ENCODE data around the gene PRR33. TPM values are rescaled to one million over a fixed set of nuclear protein-coding genes. Genes with fewer than 3 reads are reported as not detected.
"Not testable (repeated sequence)": the region's sequence is repeated elsewhere in the genome, so short reads cannot be mapped to it uniquely, and the experiment has no call there.

PRR33 gene
- total RNA-seq, result under 1 TPM; 0.16 to 0.20 TPM

DNA sequence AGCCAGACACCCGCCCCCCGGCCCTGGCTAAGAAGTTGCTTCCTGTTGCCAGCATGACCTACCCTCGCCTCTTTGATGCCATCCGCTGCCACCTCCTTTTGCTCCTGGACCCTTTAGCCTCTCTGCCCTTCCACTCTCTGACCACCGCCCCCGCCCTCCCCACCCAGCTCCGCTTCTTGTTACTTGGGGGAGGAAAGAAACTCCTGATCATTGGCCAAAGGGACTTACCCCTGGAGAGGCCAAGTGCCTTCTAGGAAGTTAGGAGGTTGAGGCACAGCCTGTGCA, at the start of gene PRR33:
TSS of gene PRR33 (minus strand) at position 65 of the 285 bp plus-strand sequence. CDS start 1,311 bp downstream, outside the sequence.
- Mint-ChIP-seq H3K4me1 (ENCODE audit: low read depth) (peaks cover 37% of the 10 kb centered on the region), H3K27ac (peak within 1 kb of the TSS; percentile 87), H3K27me3 (peaks cover 3% of the 10 kb centered on the region), H3K4me3 (peak within 1 kb of the TSS; percentile 83), H3K9me3 (peaks cover 3% of the 10 kb centered on the region), H3K36me3 (ENCODE audit: low read depth) (peaks cover 42% of the 10 kb centered on the region)
- POLR2A ChIA-PET, result interaction anchor here (0.8 to 5.7 kb wide), 10 partner anchors 9 to 74 kb away, joined by 3 to 81 read pairs (median 7); partner anchors contain the start of genes LSP1, MRPL23 and TNNT3
- intact Hi-C loops (cut with micrococcal nuclease), result no loop called here
- CTCF ChIA-PET, result interaction anchor here (1.6 to 2.7 kb wide), 6 partner anchors 9 to 110 kb away, joined by 5 to 17 read pairs (median 10); no protein-coding TSS in a partner anchor
- no peak for ATAC-seq
- DNase-seq, result no peak
- TF ChIP-seq, protein P1, sequence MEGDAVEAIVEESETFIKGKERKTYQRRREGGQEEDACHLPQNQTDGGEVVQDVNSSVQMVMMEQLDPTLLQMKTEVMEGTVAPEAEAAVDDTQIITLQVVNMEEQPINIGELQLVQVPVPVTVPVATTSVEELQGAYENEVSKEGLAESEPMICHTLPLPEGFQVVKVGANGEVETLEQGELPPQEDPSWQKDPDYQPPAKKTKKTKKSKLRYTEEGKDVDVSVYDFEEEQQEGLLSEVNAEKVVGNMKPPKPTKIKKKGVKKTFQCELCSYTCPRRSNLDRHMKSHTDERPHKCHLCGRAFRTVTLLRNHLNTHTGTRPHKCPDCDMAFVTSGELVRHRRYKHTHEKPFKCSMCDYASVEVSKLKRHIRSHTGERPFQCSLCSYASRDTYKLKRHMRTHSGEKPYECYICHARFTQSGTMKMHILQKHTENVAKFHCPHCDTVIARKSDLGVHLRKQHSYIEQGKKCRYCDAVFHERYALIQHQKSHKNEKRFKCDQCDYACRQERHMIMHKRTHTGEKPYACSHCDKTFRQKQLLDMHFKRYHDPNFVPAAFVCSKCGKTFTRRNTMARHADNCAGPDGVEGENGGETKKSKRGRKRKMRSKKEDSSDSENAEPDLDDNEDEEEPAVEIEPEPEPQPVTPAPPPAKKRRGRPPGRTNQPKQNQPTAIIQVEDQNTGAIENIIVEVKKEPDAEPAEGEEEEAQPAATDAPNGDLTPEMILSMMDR (IDR thresholded peaks at IDR 0.05), result no peak

- peak; percentile 1 for DNase-seq
- intact Hi-C loops (cut with micrococcal nuclease), result loop anchor here (5.0 kb wide), 1 partner anchor 42 kb away; no protein-coding TSS in a partner anchor
- CTCF ChIA-PET; ATAC-seq; H3K4me3 Mint-ChIP-seq; H3K36me3 Mint-ChIP-seq (ENCODE audit: low read depth); POLR2A ChIA-PET; H3K27me3 Mint-ChIP-seq; H3K9me3 Mint-ChIP-seq: not testable (repeated sequence)
- Mint-ChIP-seq H3K27ac (peak overlapping the region; percentile 16), H3K4me1 (ENCODE audit: low read depth) (peaks cover 12% of the 10 kb centered on the region)
Measured at GRCh38 chr11:1939788-1940187, 48.1 kb upstream of the PRR33 start.

DNA sequence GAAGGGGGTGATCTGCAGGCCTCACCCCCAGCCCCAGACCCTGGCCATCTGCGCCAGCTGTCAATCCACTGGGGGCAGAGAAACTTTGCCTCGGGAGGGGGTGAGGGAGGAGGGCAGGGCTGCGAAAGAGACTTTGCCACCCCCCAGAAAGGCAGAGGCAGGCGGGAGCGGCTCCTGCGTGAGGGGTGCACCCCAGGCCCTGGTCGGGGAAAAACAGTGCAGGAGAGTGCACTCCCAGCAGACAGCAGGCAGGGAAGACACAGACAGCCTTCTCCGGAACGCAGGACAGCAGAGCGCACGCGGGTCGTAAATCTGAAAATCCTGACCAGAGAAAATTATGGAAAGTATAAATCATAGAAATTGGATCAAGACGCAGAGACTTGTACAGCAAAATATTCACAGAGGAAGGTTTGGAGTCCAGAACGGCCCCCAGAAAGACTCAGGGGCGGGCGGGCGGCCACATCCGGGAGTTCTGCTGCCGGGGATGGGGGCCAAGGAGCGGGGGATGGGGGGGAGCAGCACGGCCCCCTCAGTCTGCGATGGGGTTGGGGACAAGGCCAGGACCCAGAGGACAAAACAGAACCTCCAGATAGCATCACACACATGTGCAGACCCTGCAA, 47.4 kb upstream of the PRR33 start:
- Mint-ChIP-seq H3K4me3 (no peak overlapping the region), H3K27me3 (no peaks in the 10 kb centered on the region), H3K36me3 (ENCODE audit: low read depth) (no peaks in the 10 kb centered on the region), H3K27ac (no peak overlapping the region), H3K4me1 (ENCODE audit: low read depth) (peaks cover 12% of the 10 kb centered on the region), H3K9me3 (no peaks in the 10 kb centered on the region)
- ChIA-PET CTCF (no interaction called here), POLR2A (no interaction called here)
- intact Hi-C loops (cut with micrococcal nuclease), result loop anchor here (5.0 kb wide), 1 partner anchor 42 kb away; no protein-coding TSS in a partner anchor
- TF ChIP-seq, protein P1 (IDR thresholded peaks at IDR 0.05), result no peak
- ATAC-seq, result peak; percentile 76
- peak; percentile 49 for DNase-seq

- DNase-seq (peak; percentile 1), ATAC-seq (no peak)
- peaks cover 12% of the 10 kb centered on the region for H3K4me1 Mint-ChIP-seq (ENCODE audit: low read depth)
- TF ChIP-seq, protein P1 (IDR thresholded peaks at IDR 0.05), result no peak
- H3K36me3 Mint-ChIP-seq (ENCODE audit: low read depth), result no peaks in the 10 kb centered on the region
- no peak overlapping the region for H3K4me3 Mint-ChIP-seq
- H3K27ac Mint-ChIP-seq, result no peak overlapping the region
- H3K27me3 Mint-ChIP-seq, result no peaks in the 10 kb centered on the region
- intact Hi-C loops (cut with micrococcal nuclease), result loop anchor here (5.0 kb wide), 1 partner anchor 41 kb away; no protein-coding TSS in a partner anchor
- H3K9me3 Mint-ChIP-seq, result no peaks in the 10 kb centered on the region
- POLR2A ChIA-PET, result no interaction called here
- CTCF ChIA-PET, result interaction anchor here (1.0 to 1.1 kb wide), 2 partner anchors 56 to 106 kb away, joined by 3 to 5 read pairs; no protein-coding TSS in a partner anchor
Measured at GRCh38 chr11:1938343-1939005, 46.8 kb upstream of the PRR33 start.

DNA sequence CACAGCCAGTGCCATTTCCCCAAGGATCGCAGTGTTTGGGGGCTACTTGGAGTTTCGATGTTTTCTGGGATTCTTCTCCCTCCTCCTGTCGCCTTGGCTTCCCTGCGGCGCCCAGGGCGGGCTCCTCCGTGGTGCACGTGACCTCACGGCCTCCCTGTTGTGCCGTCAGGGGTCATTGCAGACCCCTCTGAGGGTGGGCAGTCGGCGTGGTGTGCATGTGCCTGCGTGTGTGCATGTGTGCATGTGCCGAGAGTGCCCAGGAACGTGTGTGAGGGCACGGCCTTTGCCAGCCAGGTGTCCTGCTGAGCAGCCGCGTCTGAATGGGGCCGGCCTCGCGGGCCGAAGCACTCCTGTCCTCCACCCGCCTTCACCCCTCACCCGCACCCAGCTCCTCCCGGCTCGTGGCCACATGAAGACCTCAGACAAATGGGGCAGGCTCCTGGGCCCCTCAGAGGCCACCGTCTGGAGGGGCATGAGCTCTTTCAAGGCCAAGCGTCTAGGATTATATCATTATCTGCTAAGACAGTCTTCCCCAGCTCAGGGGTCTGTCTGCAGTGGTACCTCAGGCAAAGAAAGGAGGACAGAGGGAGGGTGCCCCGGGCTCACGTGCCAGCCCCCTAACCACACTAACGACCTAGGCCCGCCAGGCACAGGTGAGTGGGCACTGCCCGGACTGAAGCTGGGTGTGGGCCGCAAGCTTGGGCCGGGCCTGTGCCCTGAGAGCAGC, 46.1 kb upstream of the PRR33 start:
- H3K36me3 Mint-ChIP-seq (ENCODE audit: low read depth), result no peaks in the 10 kb centered on the region
- no peak overlapping the region for H3K27ac Mint-ChIP-seq
- CTCF ChIA-PET, result interaction anchor here (1.0 to 1.1 kb wide), 2 partner anchors 56 to 105 kb away, joined by 3 to 5 read pairs; no protein-coding TSS in a partner anchor
- intact Hi-C loops (cut with micrococcal nuclease), result loop anchor here (2.0 to 5.0 kb wide), 2 partner anchors 23 to 40 kb away; no protein-coding TSS in a partner anchor
- no peaks in the 10 kb centered on the region for H3K9me3 Mint-ChIP-seq
- DNase-seq (peak; percentile 1), ATAC-seq (no peak)
- H3K4me3 Mint-ChIP-seq, result no peak overlapping the region
- POLR2A ChIA-PET, result no interaction called here
- TF ChIP-seq, protein P1 (IDR thresholded peaks at IDR 0.05), result no peak
- no peaks in the 10 kb centered on the region for H3K27me3 Mint-ChIP-seq
- peaks cover 12% of the 10 kb centered on the region for H3K4me1 Mint-ChIP-seq (ENCODE audit: low read depth)

All from activated CD8-positive, alpha-beta T cell treated with anti-CD3 and anti-CD28 coated beads for 36 hours (primary cell).